HK-2 (cell line): ENCODE results near the gene SLC28A1.

ENCODE experiments used
- DNase-seq: peaks from one replicate; pipeline ENCODE4 v3.0.0-alpha.2; 2018; ENCODE audit not compliant: unreplicated experiment

SLC28A1 gene

DNA sequence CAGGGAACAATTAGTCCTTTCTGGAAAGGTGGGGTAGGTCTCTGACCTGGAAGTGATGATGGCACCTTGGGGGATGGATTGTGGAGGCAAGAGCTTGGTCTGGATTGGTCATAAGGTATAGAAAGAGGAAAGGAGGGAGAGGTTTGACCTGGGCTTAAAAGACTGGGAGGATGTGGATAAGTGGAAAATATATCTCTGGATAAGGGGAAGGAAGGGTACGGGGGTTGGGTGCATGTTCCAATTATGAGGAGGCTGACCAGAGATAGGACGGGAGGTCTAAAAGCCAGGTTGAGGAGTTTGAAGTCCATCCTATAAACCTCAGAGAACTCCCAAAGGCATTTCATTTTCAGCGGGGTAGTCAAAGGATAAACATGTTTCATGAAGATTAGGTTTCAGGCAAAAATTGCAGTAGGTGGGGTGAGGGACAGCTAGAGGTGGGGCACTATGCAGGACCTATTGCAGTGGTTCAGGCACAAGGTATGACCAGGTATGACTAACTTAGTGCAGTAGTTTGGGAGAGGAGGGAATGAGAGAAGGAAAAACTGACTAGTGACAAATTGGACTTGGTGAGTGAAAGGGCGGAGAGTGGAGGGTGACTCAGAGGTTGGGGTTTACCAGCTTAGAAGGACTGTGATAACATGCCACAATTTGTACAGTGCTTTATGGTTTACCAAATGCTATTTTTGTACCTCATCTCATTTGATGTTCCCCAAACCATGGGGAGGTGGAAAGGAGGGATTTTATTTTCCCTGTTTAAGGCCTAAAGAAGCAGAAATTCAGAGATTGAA lies 107.9 kb downstream of the SLC28A1 start:
- DNase-seq: peak; percentile 14
